Skin of body (tissue), 2 donors: ENCODE measurements around the gene CAMSAP1. TPM values are rescaled to one million over a fixed set of nuclear protein-coding genes. Genes with fewer than 3 reads are reported as not detected.

ENCODE experiments used
- DNase-seq: peaks from one replicate; lab custom pipeline; 2025; lab: John Stamatoyannopoulos, UW
- total RNA-seq: library from RNA; depleted of rRNA; stranded (reverse); fragments of >200 nt; gene quantifications from one replicate; pipeline ENCODE4 v1.2.3, GENCODE V29; 2014

Gene CAMSAP1
- total RNA-seq, 1 donor from 2014 or later: 22.8 TPM

GRCh38 chr9:135840539-135840938, 66.8 kb downstream of the CAMSAP1 start:
- DNase-seq: no peak

- DNase-seq: no peak
These were observed 67.2 kb downstream of the CAMSAP1 start for GRCh38 chr9:135840107-135840506.

- no peak for DNase-seq
These were observed 67.8 kb downstream of the CAMSAP1 start for GRCh38 chr9:135839516-135839915.

- DNase-seq: no peak
These were observed 72.2 kb downstream of the CAMSAP1 start for GRCh38 chr9:135835131-135835530.

GRCh38 chr9:135833864-135834263, 73.5 kb downstream of the CAMSAP1 start:
- no peak for DNase-seq

GRCh38 chr9:135830496-135830895, 76.8 kb downstream of the CAMSAP1 start:
- peak; percentile 12 for DNase-seq

GRCh38 chr9:135828656-135829055, 78.7 kb downstream of the CAMSAP1 start:
- no peak for DNase-seq

- no peak for DNase-seq
These were observed 79.3 kb downstream of the CAMSAP1 start for GRCh38 chr9:135827866-135828580.

- DNase-seq: no peak
These were observed 80.0 kb downstream of the CAMSAP1 start for GRCh38 chr9:135827301-135827700.

- DNase-seq: no peak
These were observed 81.2 kb downstream of the CAMSAP1 start for GRCh38 chr9:135826188-135826545.

- DNase-seq: no peak
These were observed 81.7 kb downstream of the CAMSAP1 start for GRCh38 chr9:135825435-135826187.

GRCh38 chr9:135823036-135823435, 84.3 kb downstream of the CAMSAP1 start:
- DNase-seq: no peak

GRCh38 chr9:135822374-135822755, 85.0 kb downstream of the CAMSAP1 start:
- no peak for DNase-seq

- no peak for DNase-seq
These were observed 85.5 kb downstream of the CAMSAP1 start for GRCh38 chr9:135821733-135822373.

- DNase-seq: no peak
These were observed 86.2 kb downstream of the CAMSAP1 start for GRCh38 chr9:135821116-135821515.

GRCh38 chr9:135820661-135821060, 86.7 kb downstream of the CAMSAP1 start:
- DNase-seq: no peak

GRCh38 chr9:135819905-135820304, 87.4 kb downstream of the CAMSAP1 start:
- DNase-seq: no peak

GRCh38 chr9:135818718-135819475, 88.4 kb downstream of the CAMSAP1 start:
- no peak for DNase-seq

- no peak for DNase-seq
These were observed 89.2 kb downstream of the CAMSAP1 start for GRCh38 chr9:135817951-135818717.

- DNase-seq: no peak
These were observed 90.7 kb downstream of the CAMSAP1 start for GRCh38 chr9:135816651-135816970.
